Adrenal gland (tissue), 5 donors: ENCODE measurements around the gene GPC3.

Source experiments
- CTCF ChIP-seq, 6 experiments: fragments of 450-650 bp in 4 of 6; fragments of 200-600 bp in 2 of 6; sonication (generic) in 1 of 6; IDR thresholded peaks; 1 replicate in 5 of 6; 2 replicates in 1 of 6; pipeline versions ENCODE4 v1.5.1 to v1.8.0; 2016 to 2021; ENCODE audit warnings: antibody characterized with exemption in 6 of 6, mild to moderate bottlenecking in 2 of 6, moderate library complexity in 1 of 6
- POLR2A ChIP-seq, 2 donors: fragments of 450-650 bp; IDR thresholded peaks; one replicate each; pipeline ENCODE4 v1.6.1; 2017; ENCODE audit warnings: antibody characterized with exemption in 2 of 2, mild to moderate bottlenecking in 2 of 2, moderate library complexity in 1 of 2
- donor health status: DM: no; HTN: no; CAD: no.

GRCh38 chrX:133834771-133835170, 150.6 kb downstream of the GPC3 start:
- TF ChIP-seq POLR2A (IDR thresholded peaks at IDR 0.05) (no peak), CTCF (IDR thresholded peaks at IDR 0.05) (no peak)
